NCI-H2107 treated with DMSO at 0.1 percent for 48 hours (cell line): Measurements from ENCODE around the gene CTRL.
"Not testable (repeated sequence)": the region's sequence is repeated elsewhere in the genome, so short reads cannot be mapped to it uniquely, and the experiment has no call there.

ENCODE experiments used
- DNase-seq: peaks from one replicate; lab custom pipeline; 2025; ENCODE audit not compliant: unreplicated experiment; lab: John Stamatoyannopoulos, UW

The CTRL gene

DNA sequence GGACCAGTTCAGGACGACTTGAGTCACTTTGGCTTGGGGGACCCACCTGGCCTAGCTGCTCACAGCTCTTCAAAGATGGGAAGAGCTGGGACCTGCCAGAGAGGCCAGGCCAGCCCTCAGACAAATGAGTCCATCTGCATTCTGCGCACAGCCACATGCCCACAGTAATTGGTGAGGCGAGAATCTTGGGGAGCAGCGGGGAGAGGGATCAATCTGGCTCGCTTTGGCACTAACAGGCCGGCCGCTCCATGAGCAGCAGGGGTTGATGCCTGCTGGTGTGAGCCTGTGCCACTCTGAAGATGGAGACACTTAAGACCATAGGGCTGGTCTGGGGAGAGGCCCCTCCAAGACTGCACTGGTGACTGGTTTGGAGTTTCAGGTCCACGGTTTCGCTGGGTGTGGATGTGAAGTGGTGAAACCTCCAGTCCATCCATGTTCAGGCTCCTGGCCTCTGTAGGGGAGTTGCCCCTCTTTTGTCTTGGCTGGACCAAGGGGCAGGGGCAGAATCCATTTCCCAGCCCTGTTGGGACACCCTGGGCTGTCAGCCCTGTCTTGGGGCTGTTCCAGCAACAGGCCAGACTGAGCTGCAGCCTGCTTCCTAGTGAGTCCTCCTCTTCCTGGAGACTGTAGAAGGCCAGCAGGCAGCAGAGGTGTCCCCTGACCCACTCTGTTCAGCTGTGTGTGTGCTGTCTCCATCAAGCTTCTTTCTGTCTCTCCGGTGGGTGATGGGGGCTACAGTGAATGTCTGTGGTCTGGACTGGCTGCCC, 7.3 kb downstream of the CTRL start:
- DNase-seq, result no peak

DNA sequence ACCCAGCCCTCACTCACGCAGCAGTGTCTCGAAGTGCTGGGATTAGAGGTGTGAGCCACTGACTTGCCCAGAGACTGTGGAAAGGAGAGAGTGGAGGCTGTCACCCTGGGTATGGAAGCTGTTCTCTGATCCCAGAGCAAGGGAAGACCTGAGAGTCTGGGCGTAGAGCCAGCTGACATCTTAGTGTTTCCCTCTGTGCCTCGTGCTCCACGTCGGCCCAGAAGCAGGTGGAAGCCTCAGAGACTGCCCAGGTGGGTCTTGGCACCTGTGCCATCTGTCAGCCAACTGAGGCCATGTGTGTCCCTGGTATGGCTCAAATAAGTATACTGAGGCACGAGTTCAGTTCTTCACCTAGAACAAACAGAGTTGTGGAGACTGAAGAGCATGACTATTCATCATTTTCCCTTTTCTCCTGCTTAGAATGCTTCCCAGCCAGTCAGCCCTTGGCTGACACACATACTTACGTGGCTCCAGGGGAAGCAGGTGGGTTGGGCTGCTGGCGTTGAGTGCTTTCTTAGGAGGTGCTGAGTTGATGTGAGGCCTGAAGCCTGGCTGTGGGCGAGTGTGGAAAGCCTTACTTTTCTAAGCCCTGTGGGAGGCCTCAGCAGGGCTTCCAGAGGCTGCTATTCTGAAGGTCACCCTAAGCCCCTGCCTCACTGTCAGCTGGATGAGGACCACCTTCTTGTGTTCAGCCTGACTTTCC, 8.1 kb downstream of the CTRL start:
- peak; percentile 80 for DNase-seq

DNA sequence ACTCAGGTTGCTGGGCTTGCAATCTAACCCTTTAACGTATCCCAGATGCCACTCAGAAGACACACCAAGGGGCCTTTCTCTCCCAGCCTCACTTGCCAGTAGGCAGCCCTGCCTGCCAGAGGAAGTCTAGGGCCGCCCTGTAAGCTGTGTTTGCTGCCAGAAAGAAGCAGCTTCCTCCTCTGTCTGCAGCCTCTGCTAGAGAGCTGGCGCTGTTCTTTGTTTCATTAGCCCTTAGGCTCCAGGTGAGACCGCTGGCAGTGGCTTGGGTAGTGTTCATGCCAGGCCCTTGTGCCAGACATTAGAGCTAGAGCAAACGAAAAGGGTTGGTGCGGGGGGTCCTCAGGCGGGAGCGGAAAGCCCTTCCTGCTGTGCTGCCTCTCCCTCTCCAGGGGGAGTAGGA, 8.9 kb downstream of the CTRL start:
- DNase-seq, result peak; percentile 83

DNA sequence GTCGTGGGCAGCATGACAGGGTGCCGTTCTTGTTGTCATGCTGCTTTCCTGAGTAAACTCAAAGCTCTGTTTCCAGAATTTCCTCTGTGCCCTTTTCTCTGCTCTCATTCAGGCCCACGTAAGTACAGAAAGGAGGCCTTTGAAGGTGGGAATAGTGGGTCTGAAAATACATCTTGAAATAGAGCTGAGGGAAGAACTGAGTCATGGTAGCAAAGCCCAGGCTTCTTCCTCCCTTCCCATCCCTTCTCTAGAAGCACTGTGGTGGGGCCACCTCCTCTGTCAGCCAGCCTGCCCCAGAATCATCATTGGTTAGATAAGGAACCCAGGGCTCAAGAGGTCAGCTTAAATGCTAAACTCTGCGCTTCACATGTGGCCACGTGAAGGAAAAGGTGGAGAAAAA, 9.4 kb downstream of the CTRL start:
- DNase-seq, result no peak

DNA sequence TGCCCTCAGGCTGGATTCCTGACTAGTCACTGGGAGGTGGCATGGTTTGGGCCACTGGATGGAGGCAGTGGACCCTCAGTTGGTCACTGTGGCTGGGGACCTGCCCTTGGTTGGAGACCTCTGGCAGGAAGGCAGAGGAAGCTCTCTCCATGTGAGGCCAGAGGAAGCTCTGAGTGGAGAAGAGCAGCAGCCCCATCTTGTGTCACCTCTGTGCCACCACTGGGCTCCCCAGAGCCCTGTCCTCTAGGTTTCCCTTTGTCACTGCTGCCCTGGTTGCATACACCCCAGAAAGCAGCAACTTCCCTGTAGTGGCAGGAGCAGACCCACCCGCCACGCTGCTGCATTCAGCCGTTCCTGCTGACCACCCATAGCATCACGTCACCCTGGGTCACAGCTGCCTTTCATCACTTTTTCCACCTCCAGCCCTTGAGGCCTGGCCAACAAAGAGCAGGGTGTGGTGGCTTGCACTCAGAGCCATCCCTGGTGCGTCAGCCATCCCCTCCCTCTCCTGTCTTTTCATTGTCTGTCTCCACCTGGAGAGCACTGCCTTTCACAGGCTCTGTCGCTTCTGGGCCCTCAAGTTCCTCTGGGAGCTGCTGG, 11.9 kb downstream of the CTRL start:
- DNase-seq, result no peak

- DNase-seq, result no peak
Observed at GRCh38 chr16:67917852-67918236, 13.8 kb downstream of the CTRL start.

GRCh38 chr16:67917140-67917851, 14.4 kb downstream of the CTRL start:
- no peak for DNase-seq

DNA sequence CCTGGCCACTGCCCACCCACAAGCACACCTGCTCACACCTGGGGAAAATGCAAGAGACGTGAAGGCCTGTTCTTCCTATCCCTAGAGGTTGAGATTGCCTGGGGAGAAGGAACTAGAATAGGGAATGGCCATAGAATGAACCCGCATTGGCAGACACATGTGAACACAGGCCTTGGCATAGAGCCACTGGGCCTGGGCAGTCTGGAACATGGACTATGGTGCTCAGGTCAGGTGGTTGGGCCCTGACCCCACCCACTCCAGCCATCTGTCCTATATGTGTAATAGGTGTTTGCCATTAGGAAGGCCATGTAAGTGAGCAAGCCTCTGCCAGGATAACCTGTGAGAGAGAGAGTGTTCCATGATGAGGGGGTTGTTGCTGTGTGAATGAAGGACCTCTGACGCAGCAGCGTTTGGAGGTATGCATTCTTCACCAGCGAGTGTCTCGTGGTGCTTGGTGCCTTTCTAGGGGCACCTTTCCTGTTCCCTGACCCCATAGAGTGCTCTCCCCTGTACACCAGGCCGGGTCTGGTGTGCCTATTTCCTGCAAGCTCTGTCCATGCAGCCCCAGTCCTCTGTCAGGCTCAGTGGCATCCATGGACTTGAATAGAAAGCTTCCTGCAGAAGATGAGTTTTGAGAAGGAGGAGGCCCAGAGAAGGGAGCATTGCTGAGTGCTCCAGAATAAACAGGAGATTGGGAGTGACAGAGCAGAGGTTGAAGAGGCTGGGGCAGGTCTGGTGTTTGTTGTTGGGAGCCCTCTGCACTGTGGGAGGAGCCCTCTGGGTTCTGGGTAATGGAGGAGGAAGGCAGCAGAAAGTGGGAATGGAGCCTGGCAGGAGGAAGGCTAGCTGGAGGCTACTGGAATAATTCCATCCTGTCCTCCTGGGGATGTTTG, 15.6 kb downstream of the CTRL start:
- no peak for DNase-seq

GRCh38 chr16:67915496-67915769, 16.2 kb downstream of the CTRL start:
- DNase-seq, result not testable (repeated sequence)

GRCh38 chr16:67914758-67915495, 16.7 kb downstream of the CTRL start:
- DNase-seq, result no peak

GRCh38 chr16:67910158-67910557, 21.5 kb downstream of the CTRL start:
- no peak for DNase-seq

DNA sequence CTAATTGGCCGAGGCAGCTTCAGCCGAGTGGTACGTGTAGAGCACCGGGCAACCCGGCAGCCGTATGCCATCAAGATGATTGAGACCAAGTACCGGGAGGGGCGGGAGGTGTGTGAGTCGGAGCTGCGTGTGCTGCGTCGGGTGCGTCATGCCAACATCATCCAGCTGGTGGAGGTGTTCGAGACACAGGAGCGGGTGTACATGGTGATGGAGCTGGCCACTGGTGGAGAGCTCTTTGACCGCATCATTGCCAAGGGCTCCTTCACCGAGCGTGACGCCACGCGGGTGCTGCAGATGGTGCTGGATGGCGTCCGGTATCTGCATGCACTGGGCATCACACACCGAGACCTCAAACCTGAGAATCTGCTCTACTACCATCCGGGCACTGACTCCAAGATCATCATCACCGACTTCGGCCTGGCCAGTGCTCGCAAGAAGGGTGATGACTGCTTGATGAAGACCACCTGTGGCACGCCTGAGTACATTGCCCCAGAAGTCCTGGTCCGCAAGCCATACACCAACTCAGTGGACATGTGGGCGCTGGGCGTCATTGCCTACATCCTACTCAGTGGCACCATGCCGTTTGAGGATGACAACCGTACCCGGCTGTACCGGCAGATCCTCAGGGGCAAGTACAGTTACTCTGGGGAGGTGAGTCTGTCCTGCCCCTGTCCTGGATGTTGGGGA, 22.5 kb downstream of the CTRL start:
- no peak for DNase-seq

DNA sequence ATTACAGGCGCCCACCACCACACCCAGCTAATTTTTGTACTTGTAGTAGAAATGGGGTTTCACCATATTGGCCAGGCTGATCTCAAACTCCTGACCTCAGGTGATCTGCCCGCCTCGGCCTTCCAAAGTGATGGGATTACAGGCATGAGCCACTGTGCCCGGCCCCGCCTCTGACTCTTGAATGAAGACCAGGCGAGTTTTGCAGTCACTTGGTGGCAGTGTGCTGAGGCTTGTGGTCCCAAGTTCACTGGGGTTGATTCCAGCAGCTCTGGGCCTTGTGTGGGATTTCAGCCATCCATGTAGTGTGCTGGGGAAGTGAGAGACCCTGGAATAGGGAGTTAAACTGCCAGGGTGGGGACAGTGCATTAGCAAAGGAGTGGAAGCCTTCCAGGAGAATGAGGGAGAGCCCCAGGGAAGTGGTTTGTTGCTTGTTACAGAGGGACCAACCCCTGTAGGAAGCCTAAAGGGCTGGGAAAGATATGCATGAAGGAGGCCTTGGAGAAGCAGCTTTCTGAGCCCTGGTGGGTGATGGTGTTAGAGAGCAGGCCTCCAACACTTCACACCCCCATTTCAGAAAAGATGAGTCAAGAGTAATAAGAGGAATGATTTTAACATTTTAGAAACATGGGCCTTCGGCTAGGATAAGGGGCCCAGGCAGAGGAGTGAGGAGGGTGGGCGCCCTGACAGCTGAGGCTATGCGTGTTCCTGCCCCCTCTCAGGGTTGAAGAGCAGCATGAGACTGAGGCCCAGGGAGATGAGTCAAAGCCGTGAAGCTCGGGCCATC, 24.1 kb downstream of the CTRL start:
- no peak for DNase-seq

- DNase-seq, result no peak
Observed at GRCh38 chr16:67902831-67903230, 28.8 kb downstream of the CTRL start.

DNA sequence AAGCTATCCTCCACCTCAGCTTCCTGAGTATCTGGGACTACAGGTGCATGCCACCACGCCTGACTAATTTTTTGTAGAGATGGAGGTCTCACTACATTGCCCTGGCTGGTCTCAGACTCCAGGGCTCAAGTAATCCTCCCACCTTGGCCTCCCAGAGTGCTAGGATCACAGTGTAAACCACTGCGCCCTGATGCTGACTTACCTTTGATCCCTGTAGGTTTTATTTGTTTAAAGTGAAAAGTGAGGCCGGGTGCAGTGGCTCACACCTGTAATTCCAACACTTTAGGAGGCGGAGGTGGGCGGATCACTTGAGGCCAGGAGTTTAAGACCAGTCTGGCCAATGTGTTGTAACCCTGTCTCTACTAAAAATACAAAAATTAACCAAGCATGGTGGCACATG, 29.9 kb downstream of the CTRL start:
- no peak for DNase-seq

DNA sequence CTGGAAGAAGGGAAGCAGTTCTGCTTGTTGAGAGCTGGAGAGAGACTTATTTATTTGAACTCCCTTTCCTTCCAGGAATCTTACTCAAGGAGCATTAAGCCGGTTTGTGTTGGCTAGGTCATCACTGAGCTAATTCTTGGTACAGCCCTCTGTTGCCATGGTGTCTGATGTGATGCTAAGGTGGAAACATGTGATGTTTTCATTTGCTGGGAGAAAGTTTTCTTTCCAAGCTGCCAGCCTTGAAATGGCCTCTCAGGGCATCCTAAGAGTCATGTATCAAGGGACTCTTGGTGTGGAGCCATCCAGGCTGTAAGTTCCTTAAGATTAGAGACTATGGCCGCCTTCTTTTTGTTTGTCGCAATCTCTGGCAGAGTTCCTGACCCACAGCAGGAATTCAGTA, 34.4 kb downstream of the CTRL start:
- no peak for DNase-seq

DNA sequence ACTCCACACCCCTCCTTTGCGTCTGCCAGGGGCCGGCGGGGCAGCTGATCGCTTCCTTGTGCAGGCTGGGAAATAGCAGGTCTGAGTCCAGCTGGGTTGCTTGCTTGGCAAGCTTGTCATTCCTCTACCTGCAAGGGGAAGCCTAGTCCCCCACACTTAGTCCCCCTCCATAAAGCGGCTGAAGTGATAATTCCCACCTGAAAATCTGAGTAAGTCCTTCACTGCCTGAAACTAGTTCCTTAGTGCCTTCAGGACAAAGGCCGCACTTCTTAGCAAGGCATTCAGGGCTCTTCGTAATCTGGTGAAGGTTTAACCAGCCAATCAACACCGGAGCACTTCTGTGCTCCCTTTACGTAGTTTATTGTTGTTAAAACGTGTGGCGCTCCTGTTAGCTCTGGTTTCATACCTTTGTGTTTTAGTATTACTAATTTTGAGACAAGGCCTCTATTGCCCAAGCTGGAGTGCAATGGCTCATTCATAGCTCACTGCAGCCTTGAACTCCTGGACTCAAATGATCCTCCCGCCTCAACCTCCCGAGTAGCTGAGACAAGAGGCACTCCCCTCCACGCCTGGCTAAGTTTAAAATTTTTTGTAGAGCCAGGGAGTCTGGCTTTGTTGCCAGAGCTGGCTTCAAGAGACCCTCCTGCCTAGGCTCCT, 37.8 kb downstream of the CTRL start:
- DNase-seq, result no peak
